NCI-H146 (cell line): ENCODE data around the gene PRR5L.

Source experiments
- DNase-seq: peaks from one replicate; lab custom pipeline; 2025; lab: John Stamatoyannopoulos, UW

PRR5L gene, protein sequence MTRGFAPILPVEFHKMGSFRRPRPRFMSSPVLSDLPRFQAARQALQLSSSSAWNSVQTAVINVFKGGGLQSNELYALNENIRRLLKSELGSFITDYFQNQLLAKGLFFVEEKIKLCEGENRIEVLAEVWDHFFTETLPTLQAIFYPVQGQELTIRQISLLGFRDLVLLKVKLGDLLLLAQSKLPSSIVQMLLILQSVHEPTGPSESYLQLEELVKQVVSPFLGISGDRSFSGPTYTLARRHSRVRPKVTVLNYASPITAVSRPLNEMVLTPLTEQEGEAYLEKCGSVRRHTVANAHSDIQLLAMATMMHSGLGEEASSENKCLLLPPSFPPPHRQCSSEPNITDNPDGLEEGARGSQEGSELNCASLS

DNA sequence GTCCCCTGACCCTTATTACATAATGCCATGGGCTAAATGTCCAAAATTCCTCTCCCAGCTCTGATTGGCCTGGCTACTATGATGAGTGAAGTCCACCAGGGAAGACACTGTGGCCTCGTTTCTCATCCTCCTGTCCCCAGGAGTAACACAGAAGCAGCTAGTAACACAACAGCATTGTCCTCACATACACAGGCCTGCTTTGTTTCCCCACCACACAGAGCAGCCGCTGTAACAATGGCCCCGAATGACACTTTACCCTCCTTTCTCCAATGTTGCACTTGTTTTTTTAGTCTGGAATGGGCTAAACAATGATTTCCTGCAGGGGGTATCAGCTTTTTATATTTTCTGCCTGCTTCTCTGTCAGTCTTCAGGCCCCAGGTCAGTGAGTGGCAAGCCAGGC lies at the start of gene PRR5L:
Gene PRR5L, plus strand, starts transcription at position 363 of the 400 bp plus-strand sequence. CDS start 104,834 bp downstream, outside the sequence.
- no peak for DNase-seq

DNA sequence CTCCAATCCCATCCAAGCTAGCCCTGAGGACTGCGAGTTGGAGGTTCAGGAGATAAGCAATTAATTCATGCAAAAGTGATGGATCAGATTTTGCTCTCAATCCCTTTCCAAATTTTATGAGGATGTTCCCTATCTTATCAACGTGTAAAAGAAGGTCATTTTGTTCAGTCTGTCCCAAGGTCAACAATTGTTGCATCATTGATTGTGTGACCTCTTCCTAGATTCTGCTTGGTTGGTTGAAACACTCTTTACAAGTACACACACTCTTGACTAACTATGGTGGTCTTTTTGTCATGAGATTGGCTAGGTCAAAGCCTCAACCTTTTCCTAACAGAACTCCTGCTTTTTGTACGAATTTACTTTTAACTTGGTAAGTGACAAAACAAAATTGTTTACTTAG lies 48.6 kb upstream of the PRR5L start:
- DNase-seq: no peak

DNA sequence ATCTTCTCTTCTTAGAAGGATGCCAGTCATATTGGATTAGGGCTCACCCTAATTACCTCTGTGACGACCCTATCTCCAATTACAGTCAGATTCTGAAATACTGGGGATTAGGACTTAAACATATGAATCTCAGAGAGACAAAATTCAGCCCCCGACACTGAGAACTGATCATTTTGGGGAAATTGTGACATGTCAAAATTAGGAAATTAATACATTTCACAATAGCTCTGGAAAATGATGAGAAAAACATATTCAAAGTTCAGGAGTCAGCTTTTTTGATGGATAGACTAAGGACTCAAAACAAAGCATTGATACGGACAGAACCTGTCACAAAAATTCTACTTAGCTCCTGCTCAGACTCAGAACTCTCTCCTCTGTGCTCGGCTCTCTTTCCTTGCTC lies 47.7 kb upstream of the PRR5L start:
- DNase-seq: no peak

DNA sequence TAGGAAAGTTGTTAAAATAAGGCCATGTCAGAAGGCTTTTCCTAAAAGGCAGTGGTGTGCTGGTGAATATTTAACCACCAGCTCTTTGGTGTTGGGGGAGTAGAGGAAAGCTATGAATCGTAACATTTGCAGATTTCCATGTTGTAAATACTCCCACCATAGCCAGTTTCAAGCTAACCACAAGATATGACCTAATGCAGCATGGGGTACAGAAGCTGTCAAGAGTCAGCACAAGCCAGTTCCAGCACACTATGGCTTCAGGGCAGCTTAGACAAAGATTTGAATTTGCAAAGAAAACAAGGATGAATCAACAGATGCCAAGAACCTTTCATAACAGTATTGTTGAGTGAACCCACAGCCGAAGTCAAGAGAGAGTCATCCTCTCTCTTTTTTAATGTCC lies 46.8 kb upstream of the PRR5L start:
- DNase-seq: no peak

DNA sequence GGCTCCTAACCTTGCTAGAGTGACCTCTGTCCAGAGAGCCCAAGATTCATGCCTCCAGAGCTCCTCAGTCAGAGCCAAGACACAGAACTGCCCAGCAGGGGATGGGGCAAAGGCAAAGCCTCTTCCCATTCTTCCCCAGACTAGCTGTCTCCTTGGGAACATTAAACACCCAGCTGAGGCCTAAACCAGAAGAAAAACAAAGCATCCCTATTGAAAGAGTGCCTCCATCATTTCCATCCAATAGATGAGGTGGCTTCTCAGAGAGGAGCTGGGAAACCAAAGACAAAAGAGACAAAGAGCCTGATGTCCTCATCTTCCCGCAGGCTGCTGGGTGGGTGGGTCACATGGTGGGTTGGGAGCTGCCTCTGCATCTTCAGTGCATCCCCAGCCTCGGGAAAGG lies 44.3 kb upstream of the PRR5L start:
- no peak for DNase-seq

DNA sequence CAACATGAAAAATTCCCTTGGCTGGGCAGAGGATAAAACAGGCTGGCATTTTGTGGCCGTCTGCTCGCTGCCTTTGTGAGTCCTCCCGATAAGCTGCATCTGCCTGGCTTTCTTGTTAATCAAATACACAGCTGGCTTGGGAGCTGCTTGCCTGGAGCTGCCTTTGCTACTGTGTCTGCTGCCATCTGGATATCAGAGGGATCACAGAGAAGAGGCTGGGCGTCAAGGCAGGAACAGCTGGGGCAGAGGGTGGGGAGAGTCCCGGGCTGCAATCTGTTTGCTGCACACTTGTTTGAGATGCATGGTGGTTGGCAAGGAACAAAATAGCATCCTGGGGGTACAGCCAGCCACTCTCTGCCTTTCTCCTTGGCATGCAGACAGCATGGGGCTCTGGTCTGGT lies 42.9 kb upstream of the PRR5L start:
- peak; percentile 18 for DNase-seq

DNA sequence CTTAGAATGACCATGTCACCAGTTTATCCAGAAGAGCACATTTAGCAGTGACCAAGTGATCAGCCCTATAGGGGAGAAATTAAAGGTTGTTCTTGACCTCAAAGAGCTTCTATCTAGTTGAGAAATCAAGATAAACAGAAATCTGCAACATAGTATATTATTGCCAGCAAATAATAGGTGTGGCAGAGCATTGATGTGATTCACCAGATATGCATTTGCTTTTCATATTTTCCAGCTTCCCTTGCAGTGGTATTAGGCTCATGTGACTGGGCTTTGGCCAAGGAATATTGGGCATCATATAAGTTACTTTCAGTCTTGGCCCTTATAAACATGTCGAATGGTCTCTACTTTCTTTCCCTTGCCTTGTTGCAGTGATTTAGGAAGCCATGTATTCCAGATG lies 41.4 kb upstream of the PRR5L start:
- DNase-seq: no peak

DNA sequence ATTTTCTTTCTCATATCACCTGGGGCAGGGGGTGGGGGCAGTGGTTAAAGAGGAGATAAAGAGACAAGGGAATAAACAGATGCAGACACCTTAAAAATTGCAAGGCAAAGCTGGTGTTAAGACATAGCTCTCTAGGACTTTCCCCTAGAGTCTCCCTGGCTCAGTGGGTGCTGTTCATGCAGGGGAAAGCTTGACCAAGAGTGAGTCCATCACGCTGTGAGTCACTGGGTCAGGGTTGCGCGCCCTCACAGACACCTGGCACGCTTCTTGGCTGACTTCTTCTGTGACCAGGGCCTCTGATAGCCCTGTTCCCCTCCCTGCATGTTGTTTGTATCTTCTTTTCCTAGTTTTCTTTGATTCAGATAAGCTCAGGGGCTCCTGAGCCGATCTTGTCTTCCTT lies 38.7 kb upstream of the PRR5L start:
- no peak for DNase-seq

DNA sequence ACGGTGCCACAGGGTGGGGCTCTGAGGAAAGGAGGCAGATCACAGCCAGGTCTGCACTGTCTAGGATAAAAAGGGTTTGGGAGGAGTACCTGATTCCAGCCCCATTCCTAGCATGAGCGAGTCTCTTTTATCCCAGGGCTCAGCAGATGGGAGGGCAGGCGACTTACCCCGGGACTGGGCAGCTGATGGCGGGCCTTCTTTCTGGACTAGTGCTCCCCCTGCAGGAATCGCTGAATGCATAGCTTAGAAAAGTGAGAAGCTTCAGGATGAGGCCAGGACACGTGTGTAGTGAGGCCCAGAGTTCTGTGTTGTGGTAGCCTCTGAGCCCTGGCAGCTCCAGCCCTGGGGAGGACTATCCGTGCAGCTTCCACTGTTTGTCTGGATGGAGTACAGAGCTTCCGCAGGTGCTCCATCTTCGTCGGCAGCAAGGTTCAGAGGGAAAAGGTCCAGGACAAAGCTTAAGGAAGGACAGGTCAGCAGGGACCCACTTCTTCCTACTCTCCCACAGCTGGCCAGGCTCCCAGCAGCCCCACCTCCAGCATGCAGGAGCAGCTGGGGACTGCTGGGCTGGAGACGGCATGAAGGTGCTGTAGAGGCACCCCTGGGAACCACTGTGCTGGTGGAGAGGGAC lies 37.2 kb upstream of the PRR5L start:
- peak; percentile 68 for DNase-seq

DNA sequence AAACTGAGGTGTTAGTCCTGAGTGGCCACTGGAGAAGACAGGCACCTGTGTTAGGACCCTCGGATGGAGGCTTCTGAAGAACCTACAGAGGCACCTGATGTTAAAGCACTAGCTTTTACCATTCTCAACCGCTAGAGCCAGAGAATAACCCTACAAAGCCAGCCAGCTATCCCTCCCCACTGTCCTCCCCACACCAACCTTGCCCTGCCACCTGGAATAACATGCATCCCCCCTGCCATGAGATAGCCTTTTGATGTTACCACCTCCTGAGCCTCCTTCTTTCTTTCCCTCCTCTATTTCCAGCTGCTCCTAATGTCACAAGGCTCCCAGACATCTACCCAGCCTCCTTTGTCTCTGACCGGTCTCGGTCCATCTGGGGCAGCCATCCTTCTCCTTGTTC lies 35.0 kb upstream of the PRR5L start:
- DNase-seq: peak; percentile 64

DNA sequence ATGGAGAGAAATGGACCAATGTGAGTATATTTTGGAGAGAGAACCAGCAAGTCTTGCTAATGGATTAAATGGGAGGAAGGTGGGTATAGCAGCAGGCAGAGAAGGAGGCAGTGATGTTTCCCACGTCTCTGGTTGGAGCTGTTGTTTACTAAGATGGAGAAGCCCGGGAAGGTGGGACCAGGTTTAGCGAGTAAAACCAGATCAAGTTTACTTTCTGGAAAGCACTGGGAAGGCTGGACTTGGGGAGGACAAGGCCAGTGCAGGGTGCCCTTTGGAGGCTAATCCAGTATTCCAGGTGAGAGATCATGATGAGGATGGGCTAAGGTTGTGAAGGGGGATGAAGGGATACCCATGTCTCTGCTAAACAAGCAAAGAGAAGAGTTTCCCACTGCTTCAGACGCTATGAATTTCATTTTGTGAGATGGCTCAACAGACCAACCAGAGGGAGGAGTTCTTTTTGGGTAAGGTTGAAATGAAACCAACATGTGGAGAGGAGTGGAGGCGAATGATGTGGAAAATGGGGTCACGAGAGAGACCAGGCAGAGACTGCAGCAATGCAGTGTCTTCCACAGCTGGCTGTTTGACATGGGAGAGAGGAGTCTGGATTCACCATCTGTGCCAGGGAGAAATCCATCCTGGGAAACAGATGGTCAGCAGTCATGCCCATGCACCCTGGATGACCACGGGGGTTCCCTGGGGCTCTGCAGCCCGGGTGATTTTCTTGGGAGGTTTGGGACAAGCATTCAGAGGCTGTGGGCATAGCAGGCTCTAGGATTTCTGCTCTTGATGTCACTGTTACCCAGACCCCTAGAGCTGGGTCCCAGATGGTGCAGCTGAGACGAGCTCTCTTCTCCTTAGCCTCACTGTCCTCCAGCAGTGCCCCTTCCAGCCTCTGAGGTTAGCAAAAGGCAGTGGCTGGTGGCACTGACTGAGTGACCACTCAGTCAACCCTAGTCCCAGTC lies 31.8 kb upstream of the PRR5L start:
- DNase-seq: no peak

DNA sequence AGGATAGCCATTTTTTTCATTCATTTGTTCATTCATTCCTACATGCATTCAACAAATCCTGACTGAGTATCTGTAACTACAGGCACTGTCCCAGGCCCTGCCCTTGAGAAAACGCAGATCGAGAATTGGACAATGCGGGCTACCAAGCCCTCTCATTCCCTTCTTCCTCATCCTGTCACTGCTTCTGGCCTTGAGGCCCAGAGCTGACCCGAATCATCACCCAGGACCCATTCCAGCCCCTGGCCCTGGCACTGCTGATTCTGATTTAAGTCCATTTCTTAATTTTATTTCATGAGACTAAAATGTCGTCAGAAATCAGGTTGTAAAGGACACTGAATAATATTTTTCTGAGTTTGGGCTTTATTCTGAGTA lies 31.1 kb upstream of the PRR5L start:
- no peak for DNase-seq

DNA sequence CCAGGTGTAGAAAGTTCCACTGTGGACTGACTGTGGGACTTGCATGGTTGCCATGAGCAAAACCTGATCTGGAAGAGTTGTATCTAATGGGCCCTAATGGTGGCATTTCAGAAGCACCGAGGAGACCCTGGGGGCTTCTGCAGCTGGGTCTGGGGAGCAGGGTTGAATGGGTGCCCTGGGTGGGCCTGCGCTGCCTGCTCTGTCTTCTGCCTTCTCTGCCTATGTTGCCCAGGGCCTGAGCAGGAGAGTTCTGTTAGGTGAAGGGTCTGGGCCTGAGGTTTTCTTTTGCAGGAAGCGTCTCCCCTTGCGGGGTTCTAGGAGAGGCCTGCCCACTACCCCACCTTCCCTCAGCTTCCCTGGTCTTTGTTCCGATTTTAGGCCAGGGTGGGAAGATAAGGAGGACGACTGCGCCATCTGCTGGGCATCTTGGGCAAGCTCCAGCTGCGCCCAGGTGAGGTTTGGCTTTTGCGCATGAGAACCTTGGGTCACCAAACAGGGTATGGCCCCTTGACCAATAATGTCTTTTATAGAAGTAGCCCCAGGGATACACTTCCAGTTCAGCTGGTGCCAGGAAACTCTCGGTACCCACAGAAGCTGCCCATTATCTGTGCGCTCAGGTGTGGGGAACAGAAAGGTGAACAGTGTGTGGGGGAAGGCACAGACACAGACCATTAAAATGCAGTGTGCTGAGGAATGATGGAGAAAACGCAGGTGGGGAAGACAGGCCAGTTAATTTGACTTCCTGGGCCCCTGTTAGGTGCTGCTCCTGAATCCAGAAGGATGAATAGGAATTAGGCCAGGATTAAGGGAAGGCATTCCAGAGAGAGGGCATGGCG lies 30.1 kb upstream of the PRR5L start:
- peak; percentile 63 for DNase-seq

DNA sequence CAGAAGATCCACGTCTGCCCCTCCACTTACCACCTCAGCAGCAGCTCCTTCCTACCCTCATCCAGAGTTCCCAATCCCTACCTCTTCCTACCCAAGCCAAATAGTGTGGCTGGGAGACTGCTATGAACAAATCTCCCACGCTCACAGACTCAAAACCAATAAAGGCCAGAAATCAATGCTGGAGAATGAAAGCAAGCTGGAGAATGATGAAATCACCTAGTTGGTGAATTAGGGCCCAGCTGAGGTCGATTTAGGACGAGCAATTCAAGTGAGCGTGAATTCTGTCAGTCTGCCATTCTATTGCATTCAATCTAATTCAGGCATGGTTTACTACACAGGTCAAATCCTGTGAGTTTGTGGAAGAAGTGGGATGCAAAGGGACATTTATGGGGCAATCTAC lies 29.3 kb upstream of the PRR5L start:
- DNase-seq: no peak

DNA sequence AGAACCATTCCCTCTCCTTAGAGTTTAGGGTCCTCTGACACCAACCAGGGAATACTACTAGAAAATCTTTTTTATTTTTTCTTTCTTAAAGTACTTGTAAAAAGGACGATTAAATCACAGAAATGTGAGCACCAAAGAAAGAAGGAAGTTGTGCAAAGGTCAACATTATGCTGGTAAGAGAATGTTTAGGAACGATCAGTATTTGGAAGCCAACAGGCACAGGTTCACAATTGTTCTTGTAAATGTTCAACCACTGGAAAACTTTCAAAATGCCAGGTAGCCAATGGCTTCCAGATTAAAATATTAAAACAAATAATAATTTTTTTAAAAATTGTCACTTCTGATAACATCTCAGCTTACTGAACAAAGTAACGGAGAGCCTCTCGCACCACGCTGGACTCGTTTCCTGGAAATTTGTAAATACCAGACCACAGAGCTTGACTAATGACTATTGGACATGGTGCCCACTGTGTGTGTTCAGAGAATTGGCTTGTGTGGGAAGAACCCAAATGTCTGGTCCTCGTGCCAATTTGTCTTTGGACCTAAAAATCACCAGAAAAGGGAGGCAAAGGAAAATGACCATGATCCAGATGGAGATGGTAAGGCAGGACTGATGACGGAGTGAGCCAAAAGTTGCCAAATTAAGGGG lies 27.6 kb upstream of the PRR5L start:
- DNase-seq: no peak

DNA sequence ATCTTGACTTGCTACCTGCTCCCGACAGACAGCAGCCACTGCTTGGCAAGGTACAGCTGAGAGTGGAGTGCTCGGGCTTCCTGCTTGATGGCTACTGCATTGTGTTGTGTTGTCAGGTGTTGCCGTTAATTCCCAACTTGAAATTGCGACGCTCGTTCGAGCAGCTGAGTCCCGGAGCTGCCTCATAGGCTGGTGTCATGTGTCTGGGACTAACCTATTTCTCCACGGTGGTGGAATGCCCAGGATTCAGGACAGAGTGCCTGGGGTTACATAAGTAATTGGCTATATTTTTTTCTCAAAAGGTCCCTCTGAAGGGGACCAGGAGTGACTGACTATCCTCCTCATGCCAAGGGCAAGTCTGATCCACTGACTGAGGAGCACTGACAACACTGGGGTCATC lies 25.4 kb upstream of the PRR5L start:
- DNase-seq: no peak

DNA sequence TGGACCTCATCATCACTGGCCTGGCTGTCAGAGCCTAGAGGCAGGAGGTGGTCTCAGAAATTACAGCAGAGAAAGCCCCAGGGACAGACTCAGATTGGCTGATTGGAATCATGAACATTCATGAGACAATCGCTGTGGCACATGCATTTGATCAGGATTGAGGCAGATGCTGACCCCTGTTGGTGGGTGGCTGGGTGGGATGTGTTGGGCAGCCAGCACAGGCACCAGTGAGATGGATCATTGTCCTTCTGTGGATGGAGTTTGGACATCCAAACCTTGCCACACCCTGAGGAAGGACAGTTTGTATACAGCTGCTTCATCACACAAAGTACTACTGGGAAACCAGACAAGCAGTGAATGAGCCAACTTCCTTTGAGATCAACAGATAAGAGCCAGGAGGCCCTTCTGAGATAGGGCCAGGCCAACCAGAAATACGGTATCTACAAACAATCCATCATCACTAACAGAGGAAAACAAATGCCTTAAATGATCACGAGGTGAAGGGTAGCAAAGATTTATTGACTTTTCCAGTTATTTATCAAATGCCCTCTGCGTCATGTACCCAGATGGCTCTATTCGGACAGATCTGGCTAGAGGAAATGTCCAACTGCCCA lies 24.2 kb upstream of the PRR5L start:
- DNase-seq: no peak

DNA sequence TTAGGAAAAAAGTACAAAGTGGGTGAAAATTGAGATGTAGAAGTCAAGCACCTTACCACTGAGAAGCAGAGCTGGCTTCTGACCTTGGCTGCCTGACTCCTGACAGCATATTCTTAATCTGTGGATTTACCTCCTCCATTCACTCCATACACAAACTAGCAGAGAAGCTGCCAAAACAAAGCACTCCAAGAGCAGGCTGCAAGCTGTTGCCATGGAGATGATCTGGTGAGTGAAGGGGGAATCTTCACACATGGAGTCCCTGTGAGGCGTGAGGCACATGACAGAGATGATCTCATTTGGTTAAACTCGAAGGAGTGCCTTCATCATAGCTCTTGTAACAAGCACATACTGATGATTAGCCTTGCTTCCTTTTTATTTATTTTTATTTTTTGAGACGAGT lies 23.0 kb upstream of the PRR5L start:
- no peak for DNase-seq

DNA sequence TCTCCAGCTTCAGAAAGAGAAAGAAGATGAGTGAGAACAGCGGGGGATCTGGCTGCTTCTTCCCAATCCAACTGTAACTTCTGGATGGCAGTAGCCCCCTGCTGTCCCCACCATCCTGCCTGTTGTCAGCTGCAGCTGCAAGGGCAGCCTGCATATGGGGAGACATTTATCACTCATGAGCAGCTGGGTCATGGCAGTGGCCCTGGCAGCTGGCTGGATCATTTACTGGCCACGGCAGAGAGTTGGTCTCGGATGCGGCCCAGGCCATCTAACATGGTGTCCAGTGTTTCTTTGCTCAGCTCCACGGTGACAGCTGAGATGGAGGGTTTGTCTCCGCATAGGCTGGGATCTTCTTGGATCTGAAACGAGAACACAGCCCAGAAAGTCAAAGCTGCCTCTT lies 21.7 kb upstream of the PRR5L start:
- DNase-seq: peak; percentile 26

DNA sequence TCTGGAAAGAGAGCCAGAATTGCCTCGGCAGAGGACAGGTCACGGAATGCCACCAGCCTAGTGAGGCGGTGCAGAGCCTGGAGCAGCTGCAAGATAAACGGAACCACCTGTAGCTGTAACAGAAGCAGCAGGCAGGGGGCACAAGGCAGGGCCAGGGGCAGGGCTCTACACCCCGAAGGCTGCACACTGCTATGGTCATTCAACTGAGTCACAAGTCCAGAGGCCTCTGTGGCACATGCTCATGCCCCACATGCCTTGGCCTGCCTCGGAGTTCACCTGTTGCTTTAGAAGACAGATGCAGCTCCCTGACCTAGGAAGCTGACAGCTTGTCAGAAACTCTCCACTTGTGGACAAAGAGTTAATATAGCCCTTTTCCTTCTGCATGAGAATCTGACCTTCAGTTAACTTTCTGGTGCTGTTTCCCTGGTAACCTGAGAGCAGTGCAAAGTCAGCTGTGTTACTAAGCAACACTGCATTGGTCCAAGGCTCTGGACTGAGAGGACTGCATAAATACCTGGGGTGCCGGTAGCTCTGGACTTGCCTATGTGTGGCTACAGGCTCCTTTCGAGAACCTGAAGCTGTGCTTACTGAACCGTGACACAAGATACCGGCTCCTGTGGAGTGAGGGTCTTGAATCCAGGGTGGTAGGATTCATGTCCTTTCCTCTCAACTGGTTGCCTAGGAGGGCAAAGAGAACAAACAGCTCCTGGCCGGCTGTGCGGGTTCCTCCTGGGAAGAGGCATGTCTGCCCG lies 17.4 kb upstream of the PRR5L start:
- peak; percentile 19 for DNase-seq
